GM12878 (cell line): ENCODE data around the gene USP31.

Experiments used
- EZH2 ChIP-seq: IDR thresholded peaks from 2 replicates; pipeline ENCODE4 v1.6.1; 2012; ENCODE audit warnings: low read depth, mild to moderate bottlenecking, control low read depth, inconsistent platforms, low read length, borderline replicate concordance; ENCODE audit not compliant: control insufficient read depth
- NR2F1 ChIP-seq: fragments of 450-650 bp; conservative IDR thresholded peaks from 2 replicates; pipeline ENCODE4 v1.6.1; 2017; ENCODE audit warnings: mild to moderate bottlenecking

- TF ChIP-seq NR2F1 (no peak), EZH2 (no peak)
Measured at GRCh38 chr16:23072084-23072599, 77.1 kb downstream of the USP31 start.
